Nephron (organoid): Measurements from ENCODE around the gene UNC45A.

ENCODE experiments used
- H3K27ac Mint-ChIP-seq, 3 experiments: 2 replicates each; pipeline ENCODE4 v1.8.0; 2020; ENCODE audit warnings: mixed read lengths in 3 of 3, mild to moderate bottlenecking in 2 of 3, moderate library complexity in 1 of 3
- H3K27me3 Mint-ChIP-seq: 2 replicates; pipeline ENCODE4 v1.8.0; 2021; ENCODE audit warnings: low read depth, mild to moderate bottlenecking, moderate library complexity, mixed read lengths
- H3K36me3 Mint-ChIP-seq: 2 replicates; pipeline ENCODE4 v1.8.0; 2020; ENCODE audit warnings: low read depth, mixed read lengths
- H3K4me1 Mint-ChIP-seq: 2 replicates; pipeline ENCODE4 v1.8.0; 2020; ENCODE audit warnings: mixed read lengths
- H3K4me3 Mint-ChIP-seq, 3 experiments: 2 replicates each; pipeline ENCODE4 v1.8.0; 2020; ENCODE audit warnings: mild to moderate bottlenecking in 3 of 3, mixed read lengths in 3 of 3, moderate library complexity in 2 of 3
- H3K9me3 Mint-ChIP-seq: 2 replicates; pipeline ENCODE4 v1.8.0; 2020; ENCODE audit warnings: mixed read lengths
- CTCF ChIP-seq, 3 experiments: fragments of 200-600 bp; sonication (generic); IDR thresholded peaks; one replicate each; pipeline ENCODE4 v1.5.0; 2021; ENCODE audit warnings: antibody characterized with exemption in 3 of 3; ENCODE audit not compliant: unreplicated experiment in 3 of 3

Gene UNC45A

GRCh38 chr15:90956274-90957030 is 21.4 kb downstream of the UNC45A start:
- Mint-ChIP-seq H3K27me3 (no peaks in the 10 kb centered on the region), H3K36me3 (peaks cover 27% of the 10 kb centered on the region), H3K4me3 (peak overlapping the region; percentile 85 to 92 (median 90)), H3K9me3 (no peaks in the 10 kb centered on the region), H3K4me1 (peaks cover 25% of the 10 kb centered on the region), H3K27ac (peak overlapping the region in 2 of 3 experiments; percentile 25 to 69)
- peak; percentile 94 to 96 (median 96) for TF ChIP-seq CTCF (IDR thresholded peaks at IDR 0.05; ENCODE audit: unreplicated experiment in 3 of 3)

- peaks cover 25% of the 10 kb centered on the region for H3K4me1 Mint-ChIP-seq
- no peak for TF ChIP-seq CTCF (IDR thresholded peaks at IDR 0.05; ENCODE audit: unreplicated experiment in 3 of 3)
- H3K36me3 Mint-ChIP-seq = peaks cover 21% of the 10 kb centered on the region
- peak overlapping the region; percentile 79 to 87 (median 82) for H3K27ac Mint-ChIP-seq
- H3K4me3 Mint-ChIP-seq = peak overlapping the region; percentile 89 to 96 (median 91)
- H3K9me3 Mint-ChIP-seq = no peaks in the 10 kb centered on the region
- H3K27me3 Mint-ChIP-seq = no peaks in the 10 kb centered on the region
These were observed 22.1 kb downstream of the UNC45A start for GRCh38 chr15:90957031-90957790.

DNA sequence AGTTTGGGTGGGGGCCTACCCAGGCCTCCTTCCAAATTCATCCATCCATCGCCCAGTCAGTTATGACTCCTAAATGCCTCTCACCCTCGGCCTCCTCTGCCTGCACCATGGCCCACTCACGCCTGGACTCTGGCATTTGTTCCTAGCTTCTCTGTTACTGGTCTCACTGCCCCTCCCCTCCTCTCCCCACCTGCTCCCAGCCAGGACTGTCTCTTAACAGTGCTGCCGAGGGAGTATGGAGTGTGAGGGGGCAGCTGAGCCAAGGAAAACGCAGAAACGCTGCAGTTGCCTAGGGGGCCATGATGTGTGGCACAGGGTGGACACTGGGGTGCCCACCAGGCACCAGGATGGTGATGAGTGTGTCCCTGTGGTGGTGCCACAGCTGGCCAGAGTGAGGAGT is 22.7 kb downstream of the UNC45A start:
- Mint-ChIP-seq H3K4me3 (peak overlapping the region; percentile 89 to 96 (median 91)), H3K36me3 (peaks cover 21% of the 10 kb centered on the region), H3K27me3 (no peaks in the 10 kb centered on the region), H3K27ac (peak overlapping the region; percentile 79 to 87 (median 82)), H3K4me1 (peaks cover 25% of the 10 kb centered on the region), H3K9me3 (no peaks in the 10 kb centered on the region)
- TF ChIP-seq CTCF (IDR thresholded peaks at IDR 0.05; ENCODE audit: unreplicated experiment in 3 of 3) = no peak

DNA sequence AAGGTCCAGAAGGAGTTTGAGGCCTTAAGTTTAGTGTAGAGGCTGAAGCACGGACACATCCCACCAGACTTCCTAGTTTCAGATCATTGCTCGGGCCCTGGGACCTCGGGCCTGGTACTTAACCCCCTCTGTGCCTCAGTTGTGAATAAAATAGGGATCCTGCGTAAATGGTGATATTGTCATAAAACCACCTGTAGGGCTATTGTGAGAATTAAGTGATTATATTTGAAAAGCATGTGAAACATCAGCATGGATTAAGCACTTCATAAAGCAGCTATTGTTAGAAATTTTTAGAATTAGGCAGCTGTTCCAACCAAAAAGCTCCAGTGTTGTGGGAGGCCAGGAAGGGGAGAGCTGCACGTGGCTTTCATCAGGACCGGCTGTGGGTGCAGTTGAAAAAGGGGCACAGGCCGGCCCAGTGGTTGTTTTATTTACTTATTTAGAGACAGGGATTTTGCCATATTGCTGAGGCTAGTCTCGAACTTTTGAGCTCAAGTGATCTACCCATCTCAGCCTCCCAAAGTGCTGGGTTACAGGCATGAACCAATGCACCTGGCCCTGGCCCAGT is 24.0 kb downstream of the UNC45A start:
- H3K9me3 Mint-ChIP-seq = no peaks in the 10 kb centered on the region
- peak overlapping the region; percentile 50 to 79 (median 72) for H3K4me3 Mint-ChIP-seq
- H3K36me3 Mint-ChIP-seq = peaks cover 24% of the 10 kb centered on the region
- no peak for TF ChIP-seq CTCF (IDR thresholded peaks at IDR 0.05; ENCODE audit: unreplicated experiment in 3 of 3)
- H3K27me3 Mint-ChIP-seq = no peaks in the 10 kb centered on the region
- H3K4me1 Mint-ChIP-seq = peaks cover 25% of the 10 kb centered on the region
- H3K27ac Mint-ChIP-seq = peak overlapping the region in 2 of 3 experiments; percentile 30 to 58

- peaks cover 25% of the 10 kb centered on the region for H3K4me1 Mint-ChIP-seq
- peaks cover 24% of the 10 kb centered on the region for H3K36me3 Mint-ChIP-seq
- H3K9me3 Mint-ChIP-seq = no peaks in the 10 kb centered on the region
These were observed 24.8 kb downstream of the UNC45A start for GRCh38 chr15:90959894-90960293.

More at GRCh38 chr15:90959894-90960293, 24.8 kb downstream of the UNC45A start:
- Mint-ChIP-seq H3K27ac (peak overlapping the region in 2 of 3 experiments; percentile 30 to 58), H3K27me3 (no peaks in the 10 kb centered on the region), H3K4me3 (peak overlapping the region; percentile 34 to 72 (median 57))
- no peak for TF ChIP-seq CTCF (IDR thresholded peaks at IDR 0.05; ENCODE audit: unreplicated experiment in 3 of 3)
